ENCODE data around the gene ARHGAP31.
"Not testable (repeated sequence)": the region's sequence is repeated elsewhere in the genome, so short reads cannot be mapped to it uniquely, and the experiment has no call there.

The ARHGAP31 gene

GRCh38 chr3:119326976-119327375, 32.8 kb downstream of the ARHGAP31 start:
- Mint-ChIP-seq H3K27me3 (no peaks in the 10 kb centered on the region), H3K36me3 (peaks cover under 1% of the 10 kb centered on the region), H3K27ac (no peak overlapping the region), H3K4me1 (peaks cover 32% of the 10 kb centered on the region), H3K4me3 (no peak overlapping the region), H3K9me3 (no peaks in the 10 kb centered on the region)

DNA sequence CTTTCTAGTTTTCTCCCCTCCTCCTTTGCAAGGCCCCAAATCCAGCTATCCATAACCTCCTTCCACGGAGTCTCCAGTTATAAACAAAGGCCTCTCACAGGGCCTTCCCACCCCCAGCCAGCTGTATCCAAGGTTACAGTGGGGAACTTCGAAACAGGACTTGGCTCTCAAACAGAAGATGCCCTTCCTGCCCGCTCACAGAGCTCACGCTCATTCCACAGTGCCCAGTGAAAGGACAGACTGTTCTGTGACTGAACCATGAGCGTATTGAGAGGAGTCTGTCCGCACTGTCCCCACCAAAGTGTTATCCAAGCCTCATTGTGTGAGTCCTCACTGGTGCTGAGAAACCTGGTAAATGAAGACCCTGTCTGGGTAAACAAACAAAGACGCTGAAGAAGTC, 35.4 kb downstream of the ARHGAP31 start:
- Mint-ChIP-seq H3K9me3 (no peaks in the 10 kb centered on the region), H3K4me1 (peaks cover 18% of the 10 kb centered on the region), H3K4me3 (no peak overlapping the region), H3K27ac (no peak overlapping the region), H3K36me3 (no peaks in the 10 kb centered on the region), H3K27me3 (no peaks in the 10 kb centered on the region)

DNA sequence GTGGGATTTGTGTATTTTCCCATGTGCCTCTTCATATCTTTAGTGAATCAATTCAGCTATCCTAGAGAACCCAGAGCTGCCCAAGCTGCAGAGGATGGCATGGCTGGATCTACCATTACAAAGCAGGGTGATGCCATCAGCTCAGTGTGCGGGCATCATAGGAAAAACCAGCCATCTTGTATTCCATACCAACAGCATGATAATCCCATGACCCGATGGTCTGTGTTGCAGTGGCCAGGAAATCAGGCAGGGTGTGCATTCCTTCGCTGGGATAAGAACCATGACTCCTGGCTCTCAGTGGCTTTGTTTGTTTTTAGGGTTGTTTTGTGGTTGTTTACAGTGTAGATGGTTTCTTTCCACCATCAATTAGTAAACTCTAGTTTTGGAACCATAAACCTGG, 36.0 kb downstream of the ARHGAP31 start:
- no peaks in the 10 kb centered on the region for H3K9me3 Mint-ChIP-seq
- H3K27me3 Mint-ChIP-seq = no peaks in the 10 kb centered on the region
- peaks cover 11% of the 10 kb centered on the region for H3K4me1 Mint-ChIP-seq
- H3K27ac Mint-ChIP-seq = no peak overlapping the region
- no peaks in the 10 kb centered on the region for H3K36me3 Mint-ChIP-seq
- H3K4me3 Mint-ChIP-seq = no peak overlapping the region

DNA sequence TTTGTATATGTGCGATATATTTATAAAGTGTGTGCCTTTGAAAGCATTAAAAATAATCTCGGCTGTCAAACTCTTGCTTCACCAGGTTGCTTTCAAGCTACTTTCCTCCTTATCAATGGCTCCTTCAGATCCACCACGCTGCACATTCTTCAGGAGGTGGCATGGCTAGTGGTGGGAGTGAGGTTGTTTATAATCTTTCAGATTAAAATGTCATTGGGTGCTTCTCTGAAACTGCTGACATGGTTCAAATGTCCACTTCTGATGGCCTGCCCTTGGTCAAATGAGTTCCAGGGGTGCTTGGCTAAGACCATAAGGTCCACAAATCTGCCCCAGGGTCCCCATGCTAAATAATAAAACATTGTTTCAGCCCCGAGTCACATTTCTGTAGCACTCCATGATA, 36.7 kb downstream of the ARHGAP31 start:
- Mint-ChIP-seq H3K27ac (no peak overlapping the region), H3K27me3 (no peaks in the 10 kb centered on the region), H3K9me3 (no peaks in the 10 kb centered on the region), H3K4me3 (no peak overlapping the region), H3K4me1 (peaks cover 9% of the 10 kb centered on the region), H3K36me3 (no peaks in the 10 kb centered on the region)

GRCh38 chr3:119331661-119332060, 37.5 kb downstream of the ARHGAP31 start:
- no peak overlapping the region for H3K27ac Mint-ChIP-seq
- H3K4me1 Mint-ChIP-seq = peaks cover 4% of the 10 kb centered on the region
- H3K4me3 Mint-ChIP-seq = no peak overlapping the region
- no peaks in the 10 kb centered on the region for H3K9me3 Mint-ChIP-seq
- no peaks in the 10 kb centered on the region for H3K36me3 Mint-ChIP-seq
- no peaks in the 10 kb centered on the region for H3K27me3 Mint-ChIP-seq

DNA sequence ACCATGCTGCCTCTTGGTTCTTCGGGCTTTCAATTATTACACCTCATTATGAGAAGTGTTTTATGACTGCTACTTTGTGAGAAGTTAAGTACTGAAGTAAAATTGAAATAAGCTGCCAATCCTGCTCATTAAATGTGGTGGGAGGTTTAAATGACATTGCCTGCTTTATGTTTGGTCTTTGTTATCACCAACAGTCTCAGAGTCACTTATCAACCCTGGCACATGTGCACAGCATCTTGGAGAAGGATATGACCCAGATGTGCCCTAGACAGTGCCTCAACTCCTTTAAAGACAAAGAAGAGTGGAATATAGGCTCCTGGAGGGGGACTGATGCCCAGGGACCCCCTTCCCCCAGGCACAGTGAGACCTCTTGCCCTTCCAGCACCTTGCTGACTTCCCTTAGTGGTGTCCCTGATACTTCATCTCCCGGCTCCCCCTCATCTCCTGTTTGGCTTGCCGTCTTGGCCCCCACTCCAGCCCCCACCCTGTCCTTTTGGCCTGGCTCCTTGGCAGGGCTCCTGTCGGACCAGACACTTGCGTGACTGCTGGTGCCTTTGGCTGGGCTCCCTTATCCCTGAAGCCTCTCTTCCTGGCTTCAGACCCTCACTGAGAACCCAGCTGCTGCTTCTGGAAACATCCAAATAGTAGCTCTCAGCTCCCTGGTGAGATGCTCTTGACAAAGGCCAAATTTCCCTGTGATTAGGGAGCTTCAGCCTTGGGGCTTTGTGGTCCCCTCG, 39.8 kb downstream of the ARHGAP31 start:
- Mint-ChIP-seq H3K27me3 (no peaks in the 10 kb centered on the region), H3K4me1 (no peaks in the 10 kb centered on the region), H3K27ac (no peak overlapping the region), H3K36me3 (peaks cover 4% of the 10 kb centered on the region), H3K9me3 (no peaks in the 10 kb centered on the region), H3K4me3 (no peak overlapping the region)

DNA sequence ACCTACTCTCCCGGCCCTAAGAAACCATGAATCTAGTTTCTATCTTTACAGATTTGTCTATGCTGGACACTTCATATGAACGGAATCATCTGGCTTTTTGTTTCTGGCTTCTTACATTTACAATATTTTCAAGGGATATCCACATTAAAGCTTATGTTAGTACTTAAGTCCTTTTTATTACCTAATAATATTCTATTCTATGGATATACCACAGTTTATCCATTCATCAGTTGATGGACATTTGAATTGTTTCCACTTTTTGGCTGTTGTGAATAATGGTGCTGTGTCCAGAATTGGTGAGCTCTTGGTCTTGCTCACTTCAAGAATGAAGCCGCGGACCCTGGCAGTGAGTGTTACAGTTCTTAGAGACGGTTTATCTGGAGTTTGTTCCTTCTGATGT, 42.6 kb downstream of the ARHGAP31 start:
- no peaks in the 10 kb centered on the region for H3K4me1 Mint-ChIP-seq
- no peak overlapping the region for H3K27ac Mint-ChIP-seq
- H3K36me3 Mint-ChIP-seq = peaks cover 5% of the 10 kb centered on the region
- no peaks in the 10 kb centered on the region for H3K9me3 Mint-ChIP-seq
- no peak overlapping the region for H3K4me3 Mint-ChIP-seq
- H3K27me3 Mint-ChIP-seq = no peaks in the 10 kb centered on the region

GRCh38 chr3:119337407-119337806, 43.2 kb downstream of the ARHGAP31 start:
- not testable (repeated sequence) for H3K27ac Mint-ChIP-seq, H3K9me3 Mint-ChIP-seq, H3K36me3 Mint-ChIP-seq, H3K4me3 Mint-ChIP-seq, H3K4me1 Mint-ChIP-seq, H3K27me3 Mint-ChIP-seq

DNA sequence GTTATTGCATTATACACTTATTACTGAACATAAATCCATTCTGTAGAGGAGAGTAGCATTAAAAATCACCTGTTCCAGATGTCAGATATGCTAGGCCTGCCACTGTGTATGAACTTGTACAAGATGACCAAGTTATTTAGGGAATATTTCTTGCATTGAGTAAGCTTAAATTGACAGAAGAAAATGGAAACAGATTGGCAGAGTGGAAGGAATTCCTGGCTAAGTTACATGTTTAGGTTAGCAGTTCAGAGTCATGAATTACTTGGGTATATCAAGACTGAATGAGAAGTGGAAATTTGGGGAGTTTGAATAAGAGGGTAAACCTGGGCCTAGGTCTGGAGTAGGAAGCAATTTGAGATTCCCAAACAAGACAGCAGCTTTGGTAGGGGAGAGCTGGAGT, 44.6 kb downstream of the ARHGAP31 start:
- no peaks in the 10 kb centered on the region for H3K27me3 Mint-ChIP-seq
- no peaks in the 10 kb centered on the region for H3K4me1 Mint-ChIP-seq
- H3K36me3 Mint-ChIP-seq = peaks cover 5% of the 10 kb centered on the region
- H3K9me3 Mint-ChIP-seq = no peaks in the 10 kb centered on the region
- H3K4me3 Mint-ChIP-seq = no peak overlapping the region
- no peak overlapping the region for H3K27ac Mint-ChIP-seq

DNA sequence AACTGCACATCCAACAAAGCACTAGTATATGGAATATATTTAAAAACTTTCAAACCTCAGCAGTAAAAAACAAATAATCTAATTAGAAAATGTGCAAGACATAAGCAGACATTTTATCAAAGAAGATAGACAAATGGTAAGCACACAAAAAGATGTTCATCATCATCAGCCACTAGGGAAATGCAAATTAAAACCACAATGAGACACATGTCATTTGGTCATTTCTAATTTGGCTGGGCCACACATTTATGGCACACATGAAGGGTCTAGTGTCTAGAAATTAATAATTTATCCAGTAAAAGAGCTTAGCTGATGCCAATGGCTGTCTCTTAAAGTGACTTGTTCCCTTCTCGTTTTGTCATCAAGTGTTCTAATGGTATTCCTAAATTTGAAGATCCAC, 45.8 kb downstream of the ARHGAP31 start:
- Mint-ChIP-seq H3K9me3 (no peaks in the 10 kb centered on the region), H3K36me3 (peaks cover 5% of the 10 kb centered on the region), H3K27me3 (no peaks in the 10 kb centered on the region), H3K27ac (no peak overlapping the region), H3K4me1 (no peaks in the 10 kb centered on the region), H3K4me3 (no peak overlapping the region)

DNA sequence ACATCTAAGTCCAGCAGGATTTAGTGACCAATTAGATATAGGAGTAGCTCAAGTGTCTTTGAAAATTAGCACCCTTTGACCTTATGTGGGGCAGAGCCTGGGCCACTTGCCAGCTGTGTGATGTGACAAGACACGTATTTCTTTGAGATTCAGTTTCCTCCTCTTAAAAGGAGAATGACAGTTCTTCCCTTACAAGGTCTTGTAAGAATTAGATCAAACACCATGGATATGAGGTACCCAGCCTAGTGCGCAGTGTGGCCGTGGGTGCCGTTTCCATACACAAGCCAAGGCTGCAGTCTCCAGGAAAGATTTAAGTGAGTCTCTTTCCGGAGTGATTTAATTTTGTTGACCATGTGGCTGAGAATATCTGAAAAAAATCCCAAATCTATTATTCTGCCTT, 46.3 kb downstream of the ARHGAP31 start:
- peaks cover 5% of the 10 kb centered on the region for H3K36me3 Mint-ChIP-seq
- H3K4me3 Mint-ChIP-seq = no peak overlapping the region
- no peaks in the 10 kb centered on the region for H3K9me3 Mint-ChIP-seq
- H3K4me1 Mint-ChIP-seq = no peaks in the 10 kb centered on the region
- no peaks in the 10 kb centered on the region for H3K27me3 Mint-ChIP-seq
- H3K27ac Mint-ChIP-seq = no peak overlapping the region

GRCh38 chr3:119342176-119342575, 48.0 kb downstream of the ARHGAP31 start:
- peaks cover 7% of the 10 kb centered on the region for H3K36me3 Mint-ChIP-seq
- no peaks in the 10 kb centered on the region for H3K9me3 Mint-ChIP-seq
- peaks cover 7% of the 10 kb centered on the region for H3K4me1 Mint-ChIP-seq
- no peak overlapping the region for H3K4me3 Mint-ChIP-seq
- no peaks in the 10 kb centered on the region for H3K27me3 Mint-ChIP-seq
- H3K27ac Mint-ChIP-seq = no peak overlapping the region

- peaks cover 4% of the 10 kb centered on the region for H3K36me3 Mint-ChIP-seq
- H3K9me3 Mint-ChIP-seq = no peaks in the 10 kb centered on the region
- no peak overlapping the region for H3K27ac Mint-ChIP-seq
- H3K4me1 Mint-ChIP-seq = peaks cover 7% of the 10 kb centered on the region
- no peak overlapping the region for H3K4me3 Mint-ChIP-seq
- H3K27me3 Mint-ChIP-seq = no peaks in the 10 kb centered on the region
These were observed 49.5 kb downstream of the ARHGAP31 start for GRCh38 chr3:119343719-119344118.

- no peaks in the 10 kb centered on the region for H3K27me3 Mint-ChIP-seq
- peaks cover 24% of the 10 kb centered on the region for H3K4me1 Mint-ChIP-seq
- no peaks in the 10 kb centered on the region for H3K9me3 Mint-ChIP-seq
- peaks cover 3% of the 10 kb centered on the region for H3K36me3 Mint-ChIP-seq
- no peak overlapping the region for H3K4me3 Mint-ChIP-seq
- H3K27ac Mint-ChIP-seq = no peak overlapping the region
These were observed 51.9 kb downstream of the ARHGAP31 start for GRCh38 chr3:119346076-119346496.

GRCh38 chr3:119347036-119347435, 52.9 kb downstream of the ARHGAP31 start:
- no peaks in the 10 kb centered on the region for H3K27me3 Mint-ChIP-seq
- no peak overlapping the region for H3K27ac Mint-ChIP-seq
- H3K4me1 Mint-ChIP-seq = peaks cover 34% of the 10 kb centered on the region
- peaks cover 3% of the 10 kb centered on the region for H3K36me3 Mint-ChIP-seq
- H3K9me3 Mint-ChIP-seq = no peaks in the 10 kb centered on the region
- no peak overlapping the region for H3K4me3 Mint-ChIP-seq

DNA sequence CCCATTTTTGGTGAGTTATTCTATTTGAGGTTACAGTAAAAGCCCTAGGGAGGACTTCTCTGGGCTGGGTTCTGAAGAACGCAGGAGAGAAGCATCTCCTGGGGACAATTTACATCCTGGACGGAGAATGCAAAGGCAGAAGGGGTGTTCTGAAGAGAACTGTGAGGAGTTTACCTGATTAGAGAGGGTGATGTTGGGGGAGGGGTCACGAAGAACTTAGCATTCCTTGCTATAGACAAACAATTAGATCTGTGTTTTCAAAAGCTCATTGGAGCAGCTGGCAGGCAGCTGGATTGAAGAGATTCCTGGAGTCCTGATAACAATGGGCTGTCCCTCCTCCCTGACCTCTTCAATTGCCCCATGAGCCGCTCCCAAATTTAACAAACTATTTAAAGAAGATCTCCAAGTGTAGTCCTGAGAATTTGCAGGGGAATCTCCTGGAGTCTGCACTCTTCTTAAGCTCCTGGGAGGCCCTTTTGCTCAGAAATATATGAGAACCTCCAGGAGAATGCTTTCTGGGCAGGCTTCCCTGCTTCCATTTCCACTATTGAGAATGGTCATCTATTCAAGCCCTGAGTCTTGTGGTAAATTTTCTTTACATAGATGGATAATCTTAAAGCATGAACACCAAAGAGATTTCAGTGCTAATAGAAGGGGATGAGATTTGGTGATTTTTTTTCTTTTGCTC, 55.3 kb downstream of the ARHGAP31 start:
- H3K27ac Mint-ChIP-seq = no peak overlapping the region
- peaks cover 48% of the 10 kb centered on the region for H3K4me1 Mint-ChIP-seq
- no peaks in the 10 kb centered on the region for H3K27me3 Mint-ChIP-seq
- no peak overlapping the region for H3K4me3 Mint-ChIP-seq
- H3K9me3 Mint-ChIP-seq = no peaks in the 10 kb centered on the region
- peaks cover 3% of the 10 kb centered on the region for H3K36me3 Mint-ChIP-seq

Measured in activated naive CD4-positive, alpha-beta T cell treated with anti-CD3 and anti-CD28 coated beads, Interleukin-2, amount 50 U/mL, for 24 hours (primary cell).